ENCODE measurements around the gene BMPR1A.

BMPR1A gene

GRCh38 chr10:86856156-86856555, 99.7 kb downstream of the BMPR1A start:
- TF ChIP-seq CTCF (IDR thresholded peaks at IDR 0.05), result no peak

GRCh38 chr10:86857128-86857721, 100.8 kb downstream of the BMPR1A start:
- no peak for TF ChIP-seq CTCF (IDR thresholded peaks at IDR 0.05)

DNA sequence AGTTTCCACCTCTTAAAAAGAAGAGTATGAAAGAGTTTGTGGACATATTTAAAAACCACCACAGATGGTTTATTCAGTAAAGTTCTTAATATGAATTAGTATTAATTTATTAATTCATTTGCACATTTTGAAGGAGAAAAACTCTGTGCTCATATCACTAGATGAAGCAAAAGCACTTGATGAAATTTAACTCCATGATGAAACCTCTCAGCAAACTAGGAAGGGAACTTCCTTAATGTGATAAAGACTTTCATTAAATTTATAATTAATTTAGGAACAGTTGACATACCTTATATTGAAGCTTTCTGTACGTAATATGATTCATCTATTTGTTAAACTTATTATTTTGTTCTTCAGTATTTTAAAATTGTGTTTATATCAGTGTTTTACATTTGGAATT, 101.6 kb downstream of the BMPR1A start:
- TF ChIP-seq CTCF (IDR thresholded peaks at IDR 0.05), result no peak

- TF ChIP-seq CTCF (IDR thresholded peaks at IDR 0.05), result no peak
Observed at GRCh38 chr10:86861351-86861750, 104.9 kb downstream of the BMPR1A start.

- TF ChIP-seq CTCF (IDR thresholded peaks at IDR 0.05), result no peak
Observed at GRCh38 chr10:86862373-86862772, 106.0 kb downstream of the BMPR1A start.

DNA sequence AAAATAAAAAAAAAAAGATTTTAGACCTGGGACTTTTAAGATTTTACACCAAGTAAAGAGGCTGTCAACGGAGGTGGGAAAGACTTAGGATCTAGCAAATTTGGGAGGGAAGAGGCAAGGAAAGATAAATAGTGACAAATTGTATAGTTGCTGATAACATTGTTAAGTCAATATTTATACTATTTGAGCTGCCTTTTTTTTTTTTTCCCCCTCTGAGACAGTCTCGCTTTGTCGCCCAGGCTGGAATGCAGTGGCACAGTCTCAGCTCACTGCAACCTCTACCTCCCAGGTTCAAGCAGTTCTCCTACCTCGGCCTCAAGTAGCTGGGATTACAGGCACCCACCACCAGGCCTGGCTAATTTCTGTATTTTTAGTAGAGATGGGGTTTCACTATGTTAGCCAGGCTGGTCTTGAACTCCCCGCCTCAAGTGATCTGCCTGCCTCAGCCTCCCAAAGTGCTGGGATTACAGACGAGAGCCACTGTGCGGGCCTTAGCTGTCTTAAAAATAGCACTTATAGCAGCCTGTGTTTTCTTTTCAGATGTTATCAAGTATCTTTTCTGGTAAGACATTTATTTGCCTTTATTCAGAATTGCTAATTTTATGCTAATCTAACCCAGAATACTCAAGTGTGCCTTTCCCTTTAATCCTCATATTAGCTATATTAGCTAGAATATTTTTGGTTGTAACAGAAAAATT, 106.5 kb downstream of the BMPR1A start:
- TF ChIP-seq CTCF (IDR thresholded peaks at IDR 0.05), result no peak

- no peak for TF ChIP-seq CTCF (IDR thresholded peaks at IDR 0.05)
Observed at GRCh38 chr10:86863484-86863842, 107.0 kb downstream of the BMPR1A start.
